HG03139 (cell line): ENCODE data around the gene TCF4.

Experiments
- ATAC-seq: cut with Tn5 transposase; IDR thresholded peaks from one replicate; pipeline ENCODE4 v1.9.1; 2021; ENCODE audit not compliant: unreplicated experiment

The TCF4 gene

DNA sequence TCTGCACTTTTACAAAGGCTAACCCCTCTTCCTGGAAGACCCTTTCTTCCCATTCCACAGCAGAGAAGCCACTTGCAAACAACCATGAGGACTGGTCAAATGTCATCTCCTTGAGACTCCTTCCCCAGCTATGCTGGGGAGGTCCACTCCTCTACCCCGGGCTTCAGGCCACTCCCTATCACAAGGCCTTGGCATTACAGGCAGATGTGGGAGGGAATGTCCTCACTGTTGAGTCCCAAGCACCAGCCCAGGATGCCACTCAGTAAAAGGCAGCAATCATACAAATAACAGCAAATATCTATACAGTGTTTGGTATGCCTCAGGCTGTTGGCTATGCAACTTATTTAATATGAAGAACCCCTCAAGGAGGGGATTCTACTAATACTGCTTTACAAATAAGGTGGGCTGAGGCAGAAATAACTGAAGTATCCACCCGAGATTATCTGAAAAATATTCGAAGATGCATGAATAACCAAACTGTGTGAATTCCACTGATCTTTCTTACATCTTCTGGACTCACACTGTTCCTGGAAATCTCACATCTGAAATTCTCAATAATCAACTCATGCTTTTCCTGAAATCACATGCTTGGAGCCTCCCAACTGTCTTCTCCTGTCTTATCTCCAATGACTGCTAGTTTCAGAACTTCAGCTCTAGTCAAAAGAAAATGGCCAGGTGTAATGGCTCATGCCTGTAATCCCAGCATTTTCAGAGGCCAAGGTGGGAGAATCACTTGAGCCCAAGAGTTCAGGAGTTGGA is 226.3 kb downstream of the TCF4 start:
- no peak for ATAC-seq

GRCh38 chr18:55360061-55360460 is 227.9 kb downstream of the TCF4 start:
- ATAC-seq: no peak

GRCh38 chr18:55356815-55357214 is 231.2 kb downstream of the TCF4 start:
- no peak for ATAC-seq

- ATAC-seq: no peak
Observed at GRCh38 chr18:55355223-55355622, 232.8 kb downstream of the TCF4 start.

DNA sequence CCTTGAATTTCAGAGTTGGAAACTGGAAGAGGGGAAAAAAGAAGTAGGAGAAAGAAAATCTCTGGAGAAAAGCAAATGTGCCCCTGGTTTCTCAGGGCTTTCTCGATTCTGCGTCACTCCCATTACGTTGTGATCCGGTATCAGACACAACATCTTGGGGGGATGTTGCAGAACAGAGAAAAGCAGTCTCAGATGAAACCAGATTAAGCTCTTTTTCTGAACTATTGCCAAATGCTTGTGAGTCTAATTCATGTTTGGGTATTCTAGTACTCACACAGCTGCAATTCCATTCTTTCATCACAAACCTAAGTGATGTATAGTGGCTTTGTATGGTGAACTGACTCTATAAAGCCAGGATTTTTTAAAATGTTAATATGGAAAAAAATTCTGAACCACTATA is 233.2 kb downstream of the TCF4 start:
- no peak for ATAC-seq

- ATAC-seq: no peak
Observed at GRCh38 chr18:55353806-55354205, 234.2 kb downstream of the TCF4 start.

- ATAC-seq: no peak
Observed at GRCh38 chr18:55353391-55353790, 234.6 kb downstream of the TCF4 start.

DNA sequence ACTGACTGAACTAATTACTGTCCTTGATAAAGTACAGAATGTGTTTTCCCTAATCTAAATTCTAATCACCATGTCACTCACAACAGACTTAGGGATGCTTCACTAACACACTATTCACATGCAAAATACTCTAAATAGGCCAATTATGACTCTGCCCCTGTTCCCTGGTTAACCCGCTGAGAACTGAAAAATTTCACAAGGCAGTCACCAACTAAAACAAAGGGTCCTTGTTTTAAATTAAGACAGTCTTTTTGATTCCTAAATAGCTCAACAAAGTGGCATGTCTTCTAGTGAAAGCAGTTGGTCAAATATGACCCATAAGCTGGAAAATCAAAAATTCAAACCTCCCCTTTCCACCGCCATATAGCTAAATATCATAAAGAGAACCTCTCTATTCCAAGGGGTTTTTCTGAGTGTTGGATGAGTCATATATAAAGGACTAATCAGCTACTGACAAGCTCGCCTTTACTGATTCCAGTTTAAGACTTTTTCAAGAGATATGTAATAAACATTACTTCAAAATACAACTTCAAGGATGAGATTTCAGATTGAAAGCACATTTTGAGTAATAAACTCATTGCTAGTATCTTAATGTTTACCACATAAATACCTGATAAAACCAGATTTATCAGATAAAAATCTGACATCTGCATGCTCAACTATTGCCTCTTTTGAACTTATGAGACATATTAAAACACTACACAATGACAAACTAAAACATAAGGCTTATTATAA is 235.8 kb downstream of the TCF4 start:
- ATAC-seq: peak; percentile 49

- no peak for ATAC-seq
Observed at GRCh38 chr18:55351241-55351691, 236.7 kb downstream of the TCF4 start.

DNA sequence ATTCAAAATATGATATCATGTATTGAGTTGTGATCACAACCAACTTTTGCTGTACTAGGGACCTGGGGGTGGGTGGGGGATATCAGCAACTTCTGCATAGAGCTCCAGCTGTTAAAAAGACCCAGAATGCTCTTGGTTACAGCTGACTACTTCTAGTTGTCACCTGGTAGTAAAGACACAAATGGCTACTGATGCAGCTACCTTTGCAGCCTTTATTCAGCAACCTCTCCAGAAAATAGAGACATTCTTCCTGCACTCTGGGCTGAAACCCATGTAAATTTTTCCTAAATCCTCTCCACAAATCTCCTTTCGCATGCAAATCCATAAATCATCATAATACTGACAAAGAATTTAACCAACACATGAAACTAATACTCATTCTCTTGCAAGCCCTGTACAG is 238.3 kb downstream of the TCF4 start:
- no peak for ATAC-seq

- ATAC-seq: no peak
Observed at GRCh38 chr18:55346961-55347740, 240.8 kb downstream of the TCF4 start.

- no peak for ATAC-seq
Observed at GRCh38 chr18:55346387-55346786, 241.6 kb downstream of the TCF4 start.

- ATAC-seq: no peak
Observed at GRCh38 chr18:55345103-55345950, 242.7 kb downstream of the TCF4 start.

DNA sequence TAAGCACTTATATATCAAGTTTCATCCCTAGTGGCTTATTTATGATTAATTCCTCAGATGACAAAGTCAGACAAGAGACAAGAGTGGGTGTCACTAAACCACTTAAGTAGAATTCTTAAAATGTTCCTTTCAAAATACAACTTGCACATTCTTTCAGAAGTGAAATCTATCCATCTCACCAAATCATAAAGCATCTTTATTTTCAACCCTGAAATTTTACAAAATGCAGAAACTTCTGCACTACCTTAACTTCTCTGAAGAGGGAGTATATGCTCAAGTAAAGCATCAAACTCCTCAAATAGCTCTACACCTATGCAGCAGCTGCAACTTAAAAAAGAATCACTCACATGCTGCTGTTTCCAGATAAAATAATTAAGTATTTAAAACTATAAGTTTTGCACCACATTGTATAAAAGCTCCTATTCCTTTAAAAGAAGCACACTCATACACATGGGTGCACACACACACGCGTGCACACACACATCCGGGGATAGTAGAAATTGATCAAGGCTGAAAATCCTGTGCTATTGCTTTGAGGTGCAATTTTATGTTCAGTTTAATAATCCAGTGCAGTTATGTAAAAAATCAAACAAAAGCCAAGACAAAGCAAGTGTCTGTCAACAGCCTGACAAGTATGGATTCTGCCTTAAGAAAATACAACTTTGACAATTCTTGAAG is 244.5 kb downstream of the TCF4 start:
- peak; percentile 65 for ATAC-seq

GRCh38 chr18:55340998-55341397 is 247.0 kb downstream of the TCF4 start:
- no peak for ATAC-seq

GRCh38 chr18:55339990-55340389 is 248.0 kb downstream of the TCF4 start:
- ATAC-seq: no peak

- ATAC-seq: no peak
Observed at GRCh38 chr18:55338978-55339650, 248.9 kb downstream of the TCF4 start.

GRCh38 chr18:55337908-55338521 is 250.0 kb downstream of the TCF4 start:
- ATAC-seq: no peak

DNA sequence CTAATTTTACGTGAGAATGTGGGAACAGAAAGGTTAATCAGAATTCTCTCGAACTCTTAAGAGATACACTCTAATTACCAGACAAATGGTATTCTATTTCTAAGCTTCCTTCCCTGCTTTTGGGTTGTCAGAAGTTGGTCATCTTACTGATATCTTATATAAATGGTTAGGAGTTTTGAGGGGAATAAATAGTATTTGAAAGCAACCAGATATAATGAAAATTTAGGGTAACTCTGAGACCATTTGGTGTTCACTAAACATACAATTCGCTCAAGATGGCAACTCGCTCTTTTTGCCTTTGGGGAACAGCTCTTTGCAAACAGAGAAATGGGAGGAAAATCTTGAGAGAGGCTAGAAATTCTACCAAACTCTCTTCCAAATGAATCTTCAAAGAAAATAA is 250.9 kb downstream of the TCF4 start:
- no peak for ATAC-seq
